ENCODE results near the gene CCDC92. TPM values are rescaled to one million over a fixed set of nuclear protein-coding genes. Genes with fewer than 3 reads are reported as not detected.

Gene CCDC92
- polyA plus RNA-seq, 1 of the 3 experiments (the other 2 are of a cell fraction), result 53.5 TPM

GRCh38 chr12:123976227-123976826 lies 3.7 kb upstream of the CCDC92 start (continued):
- TF ChIP-seq TAF1 (IDR thresholded peaks at IDR 0.05; ENCODE audit: borderline replicate concordance, low read depth, low read length), result no peak
- TF ChIP-seq PBX3 (IDR thresholded peaks at IDR 0.05), result no peak

GRCh38 chr12:123973552-123974341 lies 1.1 kb upstream of the CCDC92 start:
- WGBS (ENCODE audit: low lambda C conversion rate), result 3% methylated on average over 18 of the region's 69 CpGs
- H2AFZ ChIP-seq (ENCODE audit: low read depth), result peak overlapping the region; percentile 59
- no peaks in the 10 kb centered on the region for H3K9me3 ChIP-seq
- peak overlapping the region; percentile 70 to 77 for H3K4me3 ChIP-seq (ENCODE audit: low read depth in 2 of 2, low read length in 1 of 2)
- no peaks in the 10 kb centered on the region for H3K27me3 ChIP-seq (ENCODE audit: insufficient read depth)
- H3K9me2 ChIP-seq, result no peaks in the 10 kb centered on the region
- H3K4me2 ChIP-seq, result peak overlapping the region; percentile 100
- peaks cover 31% of the 10 kb centered on the region for H3F3A ChIP-seq (replicated peaks; ENCODE audit: insufficient read depth)
- POLR2A ChIA-PET, result no interaction called here
- DNase-seq, result peak; percentile 70
- H4K20me1 ChIP-seq (ENCODE audit: insufficient read depth), result peaks cover 27% of the 10 kb centered on the region
- peak overlapping the region; percentile 77 for H3K9ac ChIP-seq
- H3K79me2 ChIP-seq (ENCODE audit: insufficient read depth), result peaks cover 78% of the 10 kb centered on the region
- TF ChIP-seq USF1 (IDR thresholded peaks at IDR 0.05; ENCODE audit: borderline replicate concordance, low read depth), result no peak
- TF ChIP-seq YY1 (IDR thresholded peaks at IDR 0.05; ENCODE audit: low read depth), result 0 out of 2 replicates have a peak, but pooled peaks have one; percentile 37
- TF ChIP-seq REST (IDR thresholded peaks at IDR 0.05; ENCODE audit: low read depth, low read length), result peak; percentile 67
- peak overlapping the region; percentile 41 to 82; a peak in 3 of 4 replicates for H3K27ac ChIP-seq (ENCODE audit: low read depth in 2 of 2, low read length in 1 of 2)
- H3K36me3 ChIP-seq (replicated peaks in 1 of 2; ENCODE audit: control insufficient read depth in 1 of 2, insufficient read depth in 2 of 2, low read length in 1 of 2), result peaks cover 26 to 39% of the 10 kb centered on the region in 2 experiments
- CTCF ChIA-PET, result interaction anchor here (1.0 kb wide), 1 partner anchor 24 kb away, joined by 4 read pairs; no protein-coding TSS in a partner anchor
- peaks cover 7 to 15% of the 10 kb centered on the region in 2 experiments; a peak in 3 of 4 replicates for H3K4me1 ChIP-seq (ENCODE audit: control insufficient read depth in 1 of 2, insufficient read depth in 2 of 2, low read depth in 1 of 2, low read length in 1 of 2)

All from SK-N-SH (cell line).